OCI-LY1 (cell line): Measurements from ENCODE around the gene KCNK1.

Experiments used
- H2AFZ ChIP-seq: fragments of 200-600 bp; sonication (generic), shearing (Covaris generic); 2 replicates; pipeline ENCODE4 v1.6.0; 2014; ENCODE audit warnings: antibody characterized with exemption, mild to moderate bottlenecking, low read length
- H3F3A ChIP-seq: fragments of 200-600 bp; sonication (generic), shearing (Covaris generic); 2 replicates; pipeline ENCODE4 v1.6.0; 2014; ENCODE audit warnings: mild to moderate bottlenecking, antibody characterized with exemption, low read length, moderate library complexity; ENCODE audit not compliant: insufficient read depth
- H3K27ac ChIP-seq: fragments of 200-600 bp; sonication (generic); 2 replicates; pipeline ENCODE4 v1.5.1; 2014; ENCODE audit warnings: low read length, mixed run types, mild to moderate bottlenecking, low read depth; ENCODE audit not compliant: poor library complexity, severe bottlenecking
- H3K27me3 ChIP-seq: fragments of 200-600 bp; sonication (generic); 2 replicates; pipeline ENCODE4 v1.6.0; 2014; ENCODE audit warnings: antibody characterized with exemption, mild to moderate bottlenecking, low read length, moderate library complexity; ENCODE audit not compliant: insufficient read depth
- H3K36me3 ChIP-seq: fragments of 200-600 bp; sonication (generic); 2 replicates; pipeline ENCODE4 v1.6.1; 2014; ENCODE audit warnings: mild to moderate bottlenecking, antibody characterized with exemption, low read length, moderate library complexity, mixed read lengths; ENCODE audit not compliant: insufficient read depth
- H3K4me1 ChIP-seq: fragments of 200-600 bp; sonication (generic); 2 replicates; pipeline ENCODE4 v1.5.1; 2014; ENCODE audit warnings: mild to moderate bottlenecking, low read length, moderate library complexity; ENCODE audit not compliant: insufficient read depth, severe bottlenecking
- H3K4me2 ChIP-seq: fragments of 200-600 bp; sonication (generic), shearing (Covaris generic); 2 replicates; pipeline ENCODE4 v1.6.1; 2014; ENCODE audit warnings: low read length
- H3K4me3 ChIP-seq: fragments of 200-600 bp; sonication (generic); 2 replicates; pipeline ENCODE4 v1.5.1; 2014; ENCODE audit warnings: low read length, low read depth, mild to moderate bottlenecking, mixed read lengths; ENCODE audit not compliant: poor library complexity, severe bottlenecking
- H3K79me2 ChIP-seq: fragments of 200-600 bp; shearing (Covaris generic); 2 replicates; pipeline ENCODE4 v1.6.1; 2016; ENCODE audit warnings: mixed run types, low read length, mixed read lengths; ENCODE audit not compliant: insufficient read depth
- H3K9ac ChIP-seq: fragments of 200-600 bp; sonication (generic), shearing (Covaris generic); 2 replicates; pipeline ENCODE4 v1.6.1; 2014; ENCODE audit warnings: mild to moderate bottlenecking, low read length, mixed read lengths
- H3K9me2 ChIP-seq: fragments of 200-600 bp; sonication (generic), shearing (Covaris generic); 2 replicates; pipeline ENCODE4 v1.6.1; 2014; ENCODE audit warnings: low read depth, mild to moderate bottlenecking, low read length, mixed read lengths
- H3K9me3 ChIP-seq: fragments of 200-600 bp; shearing (Covaris generic); 2 replicates; pipeline ENCODE4 v1.6.1; 2014; ENCODE audit warnings: low read length, mixed read lengths
- H4K20me1 ChIP-seq: fragments of 200-600 bp; sonication (generic), shearing (Covaris generic); 2 replicates; pipeline ENCODE4 v1.6.0; 2016; ENCODE audit warnings: mild to moderate bottlenecking, low read length; ENCODE audit not compliant: insufficient read depth
- CTCF ChIP-seq: fragments of 200-600 bp; sonication (generic), shearing (Covaris generic); IDR thresholded peaks from 2 replicates; pipeline ENCODE4 v1.5.1; 2017; ENCODE audit warnings: mild to moderate bottlenecking, antibody characterized with exemption, low read length, moderate library complexity, mixed read lengths
- EZH2 ChIP-seq: fragments of 200-600 bp; sonication (generic), shearing (Covaris generic); IDR thresholded peaks from 2 replicates; pipeline ENCODE4 v1.8.0; 2017; ENCODE audit warnings: borderline replicate concordance, mixed run types, mild to moderate bottlenecking, antibody characterized with exemption, low read length, moderate library complexity, mixed read lengths

Gene KCNK1

DNA sequence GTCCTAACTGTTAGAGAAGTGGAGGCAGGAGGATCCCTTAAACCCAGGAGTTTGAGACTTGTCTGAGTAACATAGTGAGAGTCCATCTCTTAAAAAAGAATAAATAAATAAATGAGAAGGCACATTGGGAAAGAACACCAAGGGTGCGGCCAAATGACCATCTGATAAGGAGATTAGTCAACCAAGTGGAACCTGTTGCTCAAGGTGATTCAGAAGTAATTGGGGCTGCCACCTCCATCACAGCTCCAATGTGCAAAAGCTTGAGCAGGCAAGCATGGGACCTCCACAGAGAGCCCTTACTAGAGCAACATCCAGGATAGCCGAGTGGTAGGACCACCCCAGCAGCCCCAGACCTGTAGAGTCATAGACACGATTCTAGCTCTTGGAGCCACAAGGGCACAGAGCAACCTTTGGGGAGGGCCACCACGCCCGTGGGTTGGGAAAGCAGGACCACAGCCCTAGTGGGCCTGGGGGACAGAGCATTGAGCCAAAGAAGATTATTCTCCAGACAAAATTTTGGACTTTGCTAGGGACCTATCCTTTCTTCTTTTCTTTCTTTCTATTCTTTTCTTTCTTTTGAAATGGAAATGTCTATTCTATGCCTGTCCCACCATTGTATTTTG lies 40.9 kb downstream of the KCNK1 start:
- Histone ChIP-seq H3K9ac (no peak overlapping the region), H3K27me3 (no peaks in the 10 kb centered on the region), H3K9me2 (no peaks in the 10 kb centered on the region), H3K4me2 (no peak overlapping the region), H3F3A (no peaks in the 10 kb centered on the region), H3K27ac (no peak overlapping the region), H4K20me1 (no peaks in the 10 kb centered on the region), H3K36me3 (no peaks in the 10 kb centered on the region), H2AFZ (no peak overlapping the region), H3K79me2 (no peaks in the 10 kb centered on the region), H3K4me1 (no peaks in the 10 kb centered on the region), H3K9me3 (no peaks in the 10 kb centered on the region), H3K4me3 (no peak overlapping the region)
- TF ChIP-seq CTCF (no peak), EZH2 (no peak)

GRCh38 chr1:233655301-233655740 lies 41.4 kb downstream of the KCNK1 start:
- no peaks in the 10 kb centered on the region for H3K79me2 ChIP-seq
- H2AFZ ChIP-seq, result no peak overlapping the region
- no peaks in the 10 kb centered on the region for H3K9me2 ChIP-seq
- no peak for TF ChIP-seq CTCF
- TF ChIP-seq EZH2, result no peak
- no peaks in the 10 kb centered on the region for H3F3A ChIP-seq
- H3K4me3 ChIP-seq, result no peak overlapping the region
- no peaks in the 10 kb centered on the region for H3K4me1 ChIP-seq
- no peaks in the 10 kb centered on the region for H3K27me3 ChIP-seq
- H3K9ac ChIP-seq, result no peak overlapping the region
- no peaks in the 10 kb centered on the region for H3K36me3 ChIP-seq
- no peak overlapping the region for H3K27ac ChIP-seq
- H3K4me2 ChIP-seq, result no peak overlapping the region
- no peaks in the 10 kb centered on the region for H4K20me1 ChIP-seq
- no peaks in the 10 kb centered on the region for H3K9me3 ChIP-seq

- Histone ChIP-seq H2AFZ (no peak overlapping the region), H3K9me2 (no peaks in the 10 kb centered on the region), H3F3A (no peaks in the 10 kb centered on the region), H3K79me2 (no peaks in the 10 kb centered on the region), H3K4me2 (no peak overlapping the region), H3K27me3 (no peaks in the 10 kb centered on the region), H4K20me1 (no peaks in the 10 kb centered on the region), H3K4me3 (no peak overlapping the region), H3K36me3 (no peaks in the 10 kb centered on the region), H3K4me1 (no peaks in the 10 kb centered on the region), H3K27ac (no peak overlapping the region), H3K9ac (no peak overlapping the region), H3K9me3 (no peaks in the 10 kb centered on the region)
- no peak for TF ChIP-seq CTCF
These were observed 42.2 kb downstream of the KCNK1 start for GRCh38 chr1:233656032-233656635.
